WTC11 (cell line): Measurements from ENCODE around the gene WDR18. TPM values are rescaled to one million over a fixed set of nuclear protein-coding genes. Genes with fewer than 3 reads are reported as not detected.

Experiments used
- ATAC-seq: fragments of 200-7000 bp; cut with Tn5 transposase; 2 replicates; pipeline ENCODE4 v1.10.0; 2021; ENCODE audit warnings: mild to moderate bottlenecking, moderate library complexity
- CTCF ChIA-PET: fragments of 300-600 bp; sonication (Branson Sonifier 250); formaldehyde crosslinking; loops from one replicate; lab custom pipeline; 2021; ENCODE audit warnings: antibody characterized with exemption; lab: Charles Lee
- POLR2A ChIA-PET: fragments of 350-600 bp; sonication (Branson Sonifier 250); formaldehyde crosslinking; loops from one replicate; lab custom pipeline; 2021; ENCODE audit warnings: antibody characterized with exemption; lab: Charles Lee
- DNase-seq: peaks from one replicate; pipeline ENCODE4 v3.0.0; 2021; ENCODE audit warnings: low spot score
- H3K27ac Mint-ChIP-seq: 2 replicates; pipeline ENCODE4 v1.8.0; 2021; ENCODE audit warnings: mixed read lengths
- H3K27me3 Mint-ChIP-seq: 2 replicates; pipeline ENCODE4 v1.8.0; 2021; ENCODE audit warnings: low read depth, mild to moderate bottlenecking, moderate library complexity, mixed read lengths
- H3K36me3 Mint-ChIP-seq: 2 replicates; pipeline ENCODE4 v1.8.0; 2021; ENCODE audit warnings: mixed read lengths
- H3K4me1 Mint-ChIP-seq: 2 replicates; pipeline ENCODE4 v1.8.0; 2022; ENCODE audit warnings: mixed read lengths
- H3K4me3 Mint-ChIP-seq: 2 replicates; pipeline ENCODE4 v1.8.0; 2021; ENCODE audit warnings: mild to moderate bottlenecking, moderate library complexity, mixed read lengths
- H3K9me3 Mint-ChIP-seq: 2 replicates; pipeline ENCODE4 v1.8.0; 2021; ENCODE audit warnings: mixed read lengths
- ATF2 ChIP-seq: sonication (generic); formaldehyde crosslinking; IDR thresholded peaks from 2 replicates; pipeline ENCODE4 v1.8.1; 2022; ENCODE audit warnings: low read depth, missing genetic modification reagents, borderline replicate concordance
- CDX4 ChIP-seq: fragments of 250-450 bp; sonication (Bioruptor Pico); IDR thresholded peaks from 2 replicates; pipeline ENCODE4 v1.9.0; 2021; ENCODE audit warnings: moderate library complexity, mild to moderate bottlenecking, inconsistent platforms, borderline replicate concordance
- CREB1 ChIP-seq: sonication (generic); formaldehyde crosslinking; IDR thresholded peaks from 2 replicates; pipeline ENCODE4 v1.8.0; 2023; ENCODE audit warnings: mild to moderate bottlenecking, missing genetic modification reagents
- ETV6 ChIP-seq: sonication (generic); formaldehyde crosslinking; IDR thresholded peaks from 2 replicates; pipeline ENCODE4 v1.8.1; 2022; ENCODE audit warnings: mild to moderate bottlenecking, missing genetic modification reagents
- FOXK1 ChIP-seq: sonication (generic); formaldehyde crosslinking; IDR thresholded peaks from 2 replicates; pipeline ENCODE4 v1.8.0; 2022; ENCODE audit warnings: mild to moderate bottlenecking, moderate library complexity, missing genetic modification reagents
- IRF1 ChIP-seq: sonication (generic); formaldehyde crosslinking; IDR thresholded peaks from 2 replicates; pipeline ENCODE4 v1.8.0; 2023; ENCODE audit warnings: missing genetic modification reagents
- JAZF1 ChIP-seq: fragments of 250-450 bp; sonication (Bioruptor Pico); IDR thresholded peaks from 2 replicates; pipeline ENCODE4 v1.9.0; 2021; ENCODE audit warnings: moderate library complexity, mild to moderate bottlenecking, inconsistent platforms
- MXD4 ChIP-seq: fragments of 250-450 bp; sonication (Bioruptor Pico); IDR thresholded peaks from 2 replicates; pipeline ENCODE4 v1.8.0; 2021; ENCODE audit warnings: mild to moderate bottlenecking, moderate library complexity, borderline replicate concordance
- NFYB ChIP-seq: sonication (generic); formaldehyde crosslinking; conservative IDR thresholded peaks from 2 replicates; pipeline ENCODE4 v1.8.0; 2022; ENCODE audit warnings: low read depth, missing genetic modification reagents
- NR1H2 ChIP-seq: sonication (generic); formaldehyde crosslinking; IDR thresholded peaks from 2 replicates; pipeline ENCODE4 v1.9.0; 2021; ENCODE audit warnings: mild to moderate bottlenecking, moderate library complexity, missing genetic modification reagents
- NR2C2 ChIP-seq: sonication (generic); formaldehyde crosslinking; IDR thresholded peaks from 2 replicates; pipeline ENCODE4 v1.8.0; 2022; ENCODE audit warnings: mild to moderate bottlenecking, missing genetic modification reagents
- PRRX2 ChIP-seq: fragments of 250-450 bp; sonication (Bioruptor Pico); IDR thresholded peaks from 2 replicates; pipeline ENCODE4 v1.8.0; 2021; ENCODE audit warnings: mild to moderate bottlenecking
- RELA ChIP-seq: sonication (generic); formaldehyde crosslinking; IDR thresholded peaks from 2 replicates; pipeline ENCODE4 v1.8.1; 2022; ENCODE audit warnings: missing genetic modification reagents, mild to moderate bottlenecking, borderline replicate concordance
- SP1 ChIP-seq: sonication (generic); formaldehyde crosslinking; conservative IDR thresholded peaks from 2 replicates; pipeline ENCODE4 v1.8.1; 2022; ENCODE audit warnings: missing genetic modification reagents
- TCF7 ChIP-seq: sonication (generic); formaldehyde crosslinking; IDR thresholded peaks from 2 replicates; pipeline ENCODE4 v1.8.0; 2022; ENCODE audit warnings: mild to moderate bottlenecking, low read depth, missing genetic modification reagents, moderate library complexity
- ZNF263 ChIP-seq: sonication (generic); formaldehyde crosslinking; IDR thresholded peaks from 2 replicates; pipeline ENCODE4 v1.8.1; 2022; ENCODE audit warnings: low read depth, mild to moderate bottlenecking, moderate library complexity, missing genetic modification reagents
- ZNF532 ChIP-seq: fragments of 250-450 bp; sonication (Bioruptor Pico); IDR thresholded peaks from 2 replicates; pipeline ENCODE4 v1.9.0; 2021; ENCODE audit warnings: mild to moderate bottlenecking, borderline replicate concordance
- ZNF671 ChIP-seq: fragments of 250-450 bp; sonication (Bioruptor Pico); IDR thresholded peaks from 2 replicates; pipeline ENCODE4 v1.8.0; 2021; ENCODE audit warnings: mild to moderate bottlenecking
- total RNA-seq: library from RNA; stranded (reverse); gene quantifications from 3 replicates; pipeline ENCODE4 v1.2.3, GENCODE V29; 2021
- TF ChIP-seq, protein P1 (sequence below): sonication (generic); formaldehyde crosslinking; IDR thresholded peaks from 2 replicates; pipeline ENCODE4 v1.8.1; 2022; ENCODE audit warnings: mild to moderate bottlenecking, missing genetic modification reagents, moderate library complexity, borderline replicate concordance
- TF ChIP-seq, protein P2 (sequence below): sonication (generic); formaldehyde crosslinking; IDR thresholded peaks from 2 replicates; pipeline ENCODE4 v1.8.1; 2023; ENCODE audit warnings: mild to moderate bottlenecking, missing genetic modification reagents, borderline replicate concordance
- TF ChIP-seq, protein P3 (sequence below): sonication (generic); formaldehyde crosslinking; IDR thresholded peaks from 2 replicates; pipeline ENCODE4 v1.8.1; 2022; ENCODE audit warnings: mild to moderate bottlenecking, moderate library complexity, missing genetic modification reagents
- TF ChIP-seq, protein P4 (sequence below): sonication (generic); formaldehyde crosslinking; IDR thresholded peaks from 2 replicates; pipeline ENCODE4 v1.8.1; 2023; ENCODE audit warnings: mild to moderate bottlenecking, missing genetic modification reagents, moderate library complexity

The WDR18 gene
- total RNA-seq, 1 experiment from 2014 or later: 140 TPM

- ATAC-seq: no peak
- ChIA-PET POLR2A (interaction anchor here (0.5 kb wide), 1 partner anchor 229 kb away, joined by 6 read pairs; no protein-coding TSS in a partner anchor), CTCF (interaction anchor here (1.4 kb wide), 1 partner anchor 19 kb away, joined by 3 read pairs; no protein-coding TSS in a partner anchor)
- peaks cover 18% of the 10 kb centered on the region for H3K36me3 Mint-ChIP-seq
- H3K27ac Mint-ChIP-seq: no peak overlapping the region
- H3K4me3 Mint-ChIP-seq: no peak overlapping the region
- H3K27me3 Mint-ChIP-seq: no peaks in the 10 kb centered on the region
- TF ChIP-seq ZNF263 (CRISPR knock-in tag): no peak
- TF ChIP-seq CDX4: no peak
- TF ChIP-seq, protein P1, sequence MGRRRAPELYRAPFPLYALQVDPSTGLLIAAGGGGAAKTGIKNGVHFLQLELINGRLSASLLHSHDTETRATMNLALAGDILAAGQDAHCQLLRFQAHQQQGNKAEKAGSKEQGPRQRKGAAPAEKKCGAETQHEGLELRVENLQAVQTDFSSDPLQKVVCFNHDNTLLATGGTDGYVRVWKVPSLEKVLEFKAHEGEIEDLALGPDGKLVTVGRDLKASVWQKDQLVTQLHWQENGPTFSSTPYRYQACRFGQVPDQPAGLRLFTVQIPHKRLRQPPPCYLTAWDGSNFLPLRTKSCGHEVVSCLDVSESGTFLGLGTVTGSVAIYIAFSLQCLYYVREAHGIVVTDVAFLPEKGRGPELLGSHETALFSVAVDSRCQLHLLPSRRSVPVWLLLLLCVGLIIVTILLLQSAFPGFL: no peak
- TF ChIP-seq ETV6 (CRISPR knock-in tag): no peak
- TF ChIP-seq NR1H2: no peak
- no peak for TF ChIP-seq TCF7 (CRISPR knock-in tag)
- TF ChIP-seq PRRX2 (CRISPR knock-in tag): no peak
- TF ChIP-seq NR2C2 (CRISPR knock-in tag): no peak
- TF ChIP-seq CREB1: no peak
- TF ChIP-seq JAZF1 (CRISPR knock-in tag): no peak
- TF ChIP-seq FOXK1: no peak
- TF ChIP-seq, protein P2, sequence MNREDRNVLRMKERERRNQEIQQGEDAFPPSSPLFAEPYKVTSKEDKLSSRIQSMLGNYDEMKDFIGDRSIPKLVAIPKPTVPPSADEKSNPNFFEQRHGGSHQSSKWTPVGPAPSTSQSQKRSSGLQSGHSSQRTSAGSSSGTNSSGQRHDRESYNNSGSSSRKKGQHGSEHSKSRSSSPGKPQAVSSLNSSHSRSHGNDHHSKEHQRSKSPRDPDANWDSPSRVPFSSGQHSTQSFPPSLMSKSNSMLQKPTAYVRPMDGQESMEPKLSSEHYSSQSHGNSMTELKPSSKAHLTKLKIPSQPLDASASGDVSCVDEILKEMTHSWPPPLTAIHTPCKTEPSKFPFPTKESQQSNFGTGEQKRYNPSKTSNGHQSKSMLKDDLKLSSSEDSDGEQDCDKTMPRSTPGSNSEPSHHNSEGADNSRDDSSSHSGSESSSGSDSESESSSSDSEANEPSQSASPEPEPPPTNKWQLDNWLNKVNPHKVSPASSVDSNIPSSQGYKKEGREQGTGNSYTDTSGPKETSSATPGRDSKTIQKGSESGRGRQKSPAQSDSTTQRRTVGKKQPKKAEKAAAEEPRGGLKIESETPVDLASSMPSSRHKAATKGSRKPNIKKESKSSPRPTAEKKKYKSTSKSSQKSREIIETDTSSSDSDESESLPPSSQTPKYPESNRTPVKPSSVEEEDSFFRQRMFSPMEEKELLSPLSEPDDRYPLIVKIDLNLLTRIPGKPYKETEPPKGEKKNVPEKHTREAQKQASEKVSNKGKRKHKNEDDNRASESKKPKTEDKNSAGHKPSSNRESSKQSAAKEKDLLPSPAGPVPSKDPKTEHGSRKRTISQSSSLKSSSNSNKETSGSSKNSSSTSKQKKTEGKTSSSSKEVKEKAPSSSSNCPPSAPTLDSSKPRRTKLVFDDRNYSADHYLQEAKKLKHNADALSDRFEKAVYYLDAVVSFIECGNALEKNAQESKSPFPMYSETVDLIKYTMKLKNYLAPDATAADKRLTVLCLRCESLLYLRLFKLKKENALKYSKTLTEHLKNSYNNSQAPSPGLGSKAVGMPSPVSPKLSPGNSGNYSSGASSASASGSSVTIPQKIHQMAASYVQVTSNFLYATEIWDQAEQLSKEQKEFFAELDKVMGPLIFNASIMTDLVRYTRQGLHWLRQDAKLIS (CRISPR knock-in tag): no peak
- TF ChIP-seq SP1 (CRISPR knock-in tag): no peak
- TF ChIP-seq, protein P3, sequence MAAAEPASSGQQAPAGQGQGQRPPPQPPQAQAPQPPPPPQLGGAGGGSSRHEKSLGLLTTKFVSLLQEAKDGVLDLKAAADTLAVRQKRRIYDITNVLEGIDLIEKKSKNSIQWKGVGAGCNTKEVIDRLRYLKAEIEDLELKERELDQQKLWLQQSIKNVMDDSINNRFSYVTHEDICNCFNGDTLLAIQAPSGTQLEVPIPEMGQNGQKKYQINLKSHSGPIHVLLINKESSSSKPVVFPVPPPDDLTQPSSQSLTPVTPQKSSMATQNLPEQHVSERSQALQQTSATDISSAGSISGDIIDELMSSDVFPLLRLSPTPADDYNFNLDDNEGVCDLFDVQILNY (CRISPR knock-in tag): no peak
- TF ChIP-seq, protein P4, sequence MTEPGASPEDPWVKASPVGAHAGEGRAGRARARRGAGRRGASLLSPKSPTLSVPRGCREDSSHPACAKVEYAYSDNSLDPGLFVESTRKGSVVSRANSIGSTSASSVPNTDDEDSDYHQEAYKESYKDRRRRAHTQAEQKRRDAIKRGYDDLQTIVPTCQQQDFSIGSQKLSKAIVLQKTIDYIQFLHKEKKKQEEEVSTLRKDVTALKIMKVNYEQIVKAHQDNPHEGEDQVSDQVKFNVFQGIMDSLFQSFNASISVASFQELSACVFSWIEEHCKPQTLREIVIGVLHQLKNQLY (CRISPR knock-in tag): no peak
- no peak for TF ChIP-seq RELA (CRISPR knock-in tag)
- H3K4me1 Mint-ChIP-seq: peaks cover under 1% of the 10 kb centered on the region; the same call in 1 of the 2 replicates
- no peaks in the 10 kb centered on the region for H3K9me3 Mint-ChIP-seq
- DNase-seq: peak; percentile 13
Measured at GRCh38 chr19:990119-990571, 6.0 kb downstream of the WDR18 start.

GRCh38 chr19:990746-991145 is 6.6 kb downstream of the WDR18 start:
- POLR2A ChIA-PET: interaction anchor here (0.5 to 1.0 kb wide), 2 partner anchors 14 to 308 kb away, joined by 3 to 4 read pairs; no protein-coding TSS in a partner anchor
- no peak for ATAC-seq
- no peak overlapping the region for H3K4me3 Mint-ChIP-seq
- no peak overlapping the region; the same call in 1 of the 2 replicates for H3K27ac Mint-ChIP-seq
- CTCF ChIA-PET: interaction anchor here (0.6 to 1.4 kb wide), 6 partner anchors 20 to 124 kb away, joined by 3 to 4 read pairs (median 3); no protein-coding TSS in a partner anchor
- H3K27me3 Mint-ChIP-seq: no peaks in the 10 kb centered on the region
- H3K36me3 Mint-ChIP-seq: peaks cover 18% of the 10 kb centered on the region
- no peaks in the 10 kb centered on the region for H3K9me3 Mint-ChIP-seq
- H3K4me1 Mint-ChIP-seq: no peaks in the 10 kb centered on the region
- peak; percentile 13 for DNase-seq
- TF ChIP-seq ZNF532 (no peak), ATF2 (CRISPR knock-in tag) (no peak), ZNF671 (CRISPR knock-in tag) (no peak), MXD4 (CRISPR knock-in tag) (no peak), CREB1 (no peak), NFYB (CRISPR knock-in tag) (no peak), IRF1 (CRISPR knock-in tag) (no peak)
